ENCODE measurements around the gene SUGCT. TPM values are rescaled to one million over a fixed set of nuclear protein-coding genes. Genes with fewer than 3 reads are reported as not detected.

Gene SUGCT
- total and polyA plus RNA-seq, 2 of the 8 experiments (the other 6 are each of a cell fraction or from before 2014, with no cell fraction given), result 2.8 to 5.4 TPM

DNA sequence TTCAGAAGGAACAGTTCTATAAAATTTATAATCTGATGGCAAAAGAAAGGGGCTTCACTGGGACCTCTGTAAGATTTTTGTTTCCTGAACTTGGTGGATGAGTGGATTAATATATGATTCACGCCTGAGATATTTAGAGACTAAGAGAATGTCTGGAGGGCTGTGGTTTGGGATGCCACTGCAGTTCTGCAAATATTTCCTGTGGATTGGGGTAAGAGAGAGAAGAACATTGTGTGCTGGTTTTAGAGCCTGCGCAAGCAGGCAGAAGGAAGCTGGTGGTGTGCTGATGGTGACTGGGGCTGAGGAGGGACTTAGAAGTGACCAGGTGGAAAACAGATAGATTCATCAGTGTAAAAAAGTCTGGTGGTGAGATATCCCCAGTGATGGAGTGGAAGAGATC, 87.0 kb downstream of the SUGCT start:
- H3K4me1 ChIP-seq (replicated peaks in 1 of 4; ENCODE audit: control insufficient read depth in 3 of 4, insufficient read depth in 4 of 4, low read length in 3 of 4), result no peaks in the 10 kb centered on the region
- H3K9ac ChIP-seq (replicated peaks in 1 of 4; ENCODE audit: extremely low read depth in 1 of 4, low read depth in 3 of 4, low read length in 3 of 4), result no peak overlapping the region
- H3K36me3 ChIP-seq (ENCODE audit: control insufficient read depth in 2 of 4, insufficient read depth in 4 of 4, low read length in 3 of 4), result no peaks in the 10 kb centered on the region
- H2AFZ ChIP-seq (ENCODE audit: low read length), result no peak overlapping the region
- no peak overlapping the region for H3K4me2 ChIP-seq (ENCODE audit: insufficient read depth in 1 of 2, low read depth in 2 of 2, low read length in 2 of 2)
- H4K5ac ChIP-seq (ENCODE audit: insufficient read length, low read depth, low read length), result no peak overlapping the region
- no peak overlapping the region for H2BK15ac ChIP-seq (ENCODE audit: low read length)
- H2AK5ac ChIP-seq (ENCODE audit: low read depth, low read length), result no peak overlapping the region
- H3K4ac ChIP-seq (replicated peaks; ENCODE audit: insufficient read length, low read depth, low read length), result no peak overlapping the region
- WGBS, 2 experiments (ENCODE audit: extremely low coverage in 1 of 2, insufficient coverage in 1 of 2, insufficient read length in 1 of 2, insufficient replicate concordance in 2 of 2, low coverage in 1 of 2, low lambda C conversion rate in 2 of 2, missing lambda C conversion rate in 1 of 2), result 92% methylated on average over 2 of the region's 2 CpGs; no CpG with 5 or more reads in 1 of the 2 experiments
- H2BK12ac ChIP-seq (ENCODE audit: low read depth, low read length), result no peak overlapping the region
- DNase-seq (ENCODE audit: low read depth in 1 of 2, low spot score in 2 of 2) (no peak), FAIRE-seq (no peak)
- H3K18ac ChIP-seq (ENCODE audit: extremely low read depth, low read length), result no peak overlapping the region
- H2BK120ac ChIP-seq (replicated peaks; ENCODE audit: low read depth, low read length), result no peak overlapping the region
- POLR2A ChIA-PET (ENCODE audit: partially characterized antibody), result no interaction called here
- no peaks in the 10 kb centered on the region for H4K20me1 ChIP-seq (replicated peaks in 1 of 2; ENCODE audit: control insufficient read depth in 1 of 2, insufficient read depth in 2 of 2, low read length in 2 of 2)
- H3K23ac ChIP-seq (ENCODE audit: insufficient read length), result no peak overlapping the region
- no peaks in the 10 kb centered on the region for H3K9me3 ChIP-seq (ENCODE audit: insufficient read depth in 2 of 2, low read depth in 1 of 2, low read length in 1 of 2)
- H3K56ac ChIP-seq (replicated peaks; ENCODE audit: insufficient read length, low read depth, low read length), result no peak overlapping the region
- no peak overlapping the region for H3K14ac ChIP-seq (ENCODE audit: insufficient read length)
- H3K27me3 ChIP-seq (replicated peaks in 1 of 4; ENCODE audit: control insufficient read depth in 3 of 4, extremely low read depth in 1 of 4, insufficient read depth in 3 of 4, low read length in 3 of 4), result no peaks in the 10 kb centered on the region
- no peaks in the 10 kb centered on the region for H3K79me2 ChIP-seq (ENCODE audit: control insufficient read depth in 1 of 2, insufficient read depth in 2 of 2, low read length in 2 of 2)
- H3K23me2 ChIP-seq (ENCODE audit: low read depth, low read length), result no peaks in the 10 kb centered on the region
- no peak overlapping the region for H3K4me3 ChIP-seq (ENCODE audit: extremely low read depth in 1 of 4, insufficient read depth in 2 of 4, low read depth in 3 of 4, low read length in 4 of 4)
- H3K79me1 ChIP-seq (ENCODE audit: low read depth, low read length), result no peaks in the 10 kb centered on the region
- no peak overlapping the region for H2BK20ac ChIP-seq (ENCODE audit: low read length)
- H4K91ac ChIP-seq (replicated peaks; ENCODE audit: insufficient read length, low read length), result no peak overlapping the region
- H4K8ac ChIP-seq (ENCODE audit: extremely low read depth, insufficient read depth, low read length), result no peak overlapping the region
- H2BK5ac ChIP-seq (ENCODE audit: low read depth, low read length), result no peak overlapping the region
- no peak overlapping the region for H3K27ac ChIP-seq (ENCODE audit: low read depth, low read length)
- CTCF ChIA-PET (ENCODE audit: partially characterized antibody), result interaction anchor here (1.4 kb wide), 1 partner anchor 10 kb away, joined by 11 read pairs; no protein-coding TSS in a partner anchor
- TF ChIP-seq RAD21 (IDR thresholded peaks at IDR 0.05 in 1 of 2, conservative IDR thresholded peaks at IDR 0.05 in 1 of 2; ENCODE audit: low read depth in 2 of 2, low read length in 2 of 2), result no peak
- TF ChIP-seq KDM4A (IDR thresholded peaks at IDR 0.05; ENCODE audit: low read depth, low read length, severe bottlenecking), result no peak
- TF ChIP-seq GTF2F1 (IDR thresholded peaks at IDR 0.05; ENCODE audit: borderline replicate concordance, low read depth, low read length), result no peak
- no peak for TF ChIP-seq HDAC6 (IDR thresholded peaks at IDR 0.05; ENCODE audit: low read depth, low read length)
- no peak for TF ChIP-seq FOSL1 (IDR thresholded peaks at IDR 0.05; ENCODE audit: insufficient read depth, low read depth, low read length)
- TF ChIP-seq POLR2AphosphoS5 (IDR thresholded peaks at IDR 0.05; ENCODE audit: low read depth, low read length), result no peak
- TF ChIP-seq SIX5 (IDR thresholded peaks at IDR 0.05; ENCODE audit: low read depth, low read length), result no peak
- TF ChIP-seq BCL11A (IDR thresholded peaks at IDR 0.05; ENCODE audit: low read depth in 2 of 2, low read length in 2 of 2), result no peak
